GM19372 (cell line): Measurements from ENCODE around the gene SUN5.

Source experiments
- ATAC-seq: cut with Tn5 transposase; IDR thresholded peaks from one replicate; pipeline ENCODE4 v1.9.1; 2021; ENCODE audit warnings: mild to moderate bottlenecking, low read depth, moderate library complexity; ENCODE audit not compliant: unreplicated experiment

Gene SUN5

GRCh38 chr20:32997431-32997830 lies 6.8 kb downstream of the SUN5 start:
- ATAC-seq: no peak

GRCh38 chr20:32995802-32996201 lies 8.4 kb downstream of the SUN5 start:
- no peak for ATAC-seq

GRCh38 chr20:32993496-32994050 lies 10.7 kb downstream of the SUN5 start:
- no peak for ATAC-seq

- ATAC-seq: no peak
Measured at GRCh38 chr20:32991792-32992641, 12.2 kb downstream of the SUN5 start.

- ATAC-seq: no peak
Measured at GRCh38 chr20:32991383-32991782, 12.8 kb downstream of the SUN5 start.

- ATAC-seq: no peak
Measured at GRCh38 chr20:32990426-32990825, 13.8 kb downstream of the SUN5 start.

- ATAC-seq: no peak
Measured at GRCh38 chr20:32989507-32990283, 14.5 kb downstream of the SUN5 start.

- no peak for ATAC-seq
Measured at GRCh38 chr20:32988008-32988407, 16.2 kb downstream of the SUN5 start.

GRCh38 chr20:32987044-32987825 lies 17.0 kb downstream of the SUN5 start:
- ATAC-seq: no peak

GRCh38 chr20:32986331-32986966 lies 17.8 kb downstream of the SUN5 start:
- no peak for ATAC-seq

- ATAC-seq: no peak
Measured at GRCh38 chr20:32985596-32985995, 18.6 kb downstream of the SUN5 start.

- no peak for ATAC-seq
Measured at GRCh38 chr20:32984631-32985354, 19.4 kb downstream of the SUN5 start.

GRCh38 chr20:32984196-32984595 lies 20.0 kb downstream of the SUN5 start:
- ATAC-seq: no peak

- ATAC-seq: no peak
Measured at GRCh38 chr20:32983459-32984112, 20.6 kb downstream of the SUN5 start.

GRCh38 chr20:32982617-32983458 lies 21.4 kb downstream of the SUN5 start:
- no peak for ATAC-seq

- no peak for ATAC-seq
Measured at GRCh38 chr20:32980990-32981389, 23.2 kb downstream of the SUN5 start.

- no peak for ATAC-seq
Measured at GRCh38 chr20:32980131-32980941, 23.9 kb downstream of the SUN5 start.
